Lung (tissue), 12 donors: ENCODE data around the gene ERC2. TPM values are rescaled to one million over a fixed set of nuclear protein-coding genes. Genes with fewer than 3 reads are reported as not detected.

Source experiments
- ATAC-seq: fragments of 200-7000 bp; cut with Tn5 transposase; one replicate; pipeline ENCODE4 v1.9.1; 2020; ENCODE audit warnings: moderate number of reproducible peaks; ENCODE audit not compliant: insufficient read depth, low FRiP score
- DNase-seq, 3 donors: peaks; one replicate each; pipeline ENCODE4 v3.0.0-alpha.2; 2013 to 2017
- H3K27ac ChIP-seq, 2 donors: one replicate each; pipeline ENCODE4 v1.5.1; 2013; ENCODE audit warnings: mild to moderate bottlenecking in 2 of 2, moderate library complexity in 2 of 2, control low read depth in 1 of 2, inconsistent platforms in 1 of 2, low read depth in 1 of 2, low read length in 1 of 2
- H3K27me3 ChIP-seq, 3 donors: one replicate each; pipeline ENCODE4 v1.5.1; 2013; ENCODE audit warnings: low read length in 2 of 3; ENCODE audit not compliant: control insufficient read depth in 3 of 3, insufficient read depth in 3 of 3
- H3K36me3 ChIP-seq, 4 donors: one replicate each; pipeline ENCODE4 v1.5.1; 2013; ENCODE audit warnings: low read length in 4 of 4, mild to moderate bottlenecking in 1 of 4, moderate library complexity in 1 of 4; ENCODE audit not compliant: control insufficient read depth in 4 of 4, insufficient read depth in 4 of 4
- H3K4me1 ChIP-seq, 5 donors: one replicate each; pipeline ENCODE4 v1.5.1; 2013; ENCODE audit warnings: low read length in 5 of 5, mild to moderate bottlenecking in 2 of 5, moderate library complexity in 1 of 5; ENCODE audit not compliant: control insufficient read depth in 5 of 5, insufficient read depth in 5 of 5
- H3K4me3 ChIP-seq: one replicate; pipeline ENCODE4 v1.5.1; 2013; ENCODE audit warnings: mild to moderate bottlenecking, control low read depth, moderate library complexity
- H3K9ac ChIP-seq, 2 donors: one replicate each; pipeline ENCODE4 v1.5.1; 2013; ENCODE audit warnings: low read length in 2 of 2, control low read depth in 1 of 2; ENCODE audit not compliant: insufficient read depth in 1 of 2
- H3K9me3 ChIP-seq, 4 donors: one replicate each; pipeline ENCODE4 v1.5.1; 2013; ENCODE audit warnings: low read length in 3 of 4, mild to moderate bottlenecking in 1 of 4, moderate library complexity in 1 of 4; ENCODE audit not compliant: control insufficient read depth in 4 of 4, insufficient read depth in 3 of 4
- WGBS, 2 donors: extraction: QIAGEN DNeasy Blood & Tissue Kit; methylation state at CpG; one replicate each; pipeline ENCODE4 v1.1.7; 2013; 5-methylcytosine and 5-hydroxymethylcytosine counted together
- polyA plus RNA-seq, 2 donors: library from polyadenylated mRNA; stranded (reverse); fragments of 200-250 nt; gene quantifications; one replicate each; pipeline ENCODE4 v1.2.1, GENCODE V29; 2013
- total RNA-seq, 2 donors: library from RNA; depleted of rRNA in 1 of 2; stranded (reverse); fragments of >200 nt in 1 of 2; gene quantifications; one replicate each; pipeline ENCODE4 v1.2.1, GENCODE V29; 2014 to 2021
- TF ChIP-seq, protein P1 (sequence below): IDR thresholded peaks from 2 replicates; pipeline ENCODE4 v1.5.1; 2012; ENCODE audit warnings: mild to moderate bottlenecking; ENCODE audit errors: control extremely low read depth, extremely low read depth
- donor health status: control.
- donor health status: control.
- donor health status: Bipolar disorder and iron deficiency.
- donor health status: healthy.
- donor health status: DM: yes; HTN: yes; CAD: no.

ERC2 gene
- total and polyA plus RNA-seq, 4 donors: 0.20 to 3.5 (median 0.97) TPM

DNA sequence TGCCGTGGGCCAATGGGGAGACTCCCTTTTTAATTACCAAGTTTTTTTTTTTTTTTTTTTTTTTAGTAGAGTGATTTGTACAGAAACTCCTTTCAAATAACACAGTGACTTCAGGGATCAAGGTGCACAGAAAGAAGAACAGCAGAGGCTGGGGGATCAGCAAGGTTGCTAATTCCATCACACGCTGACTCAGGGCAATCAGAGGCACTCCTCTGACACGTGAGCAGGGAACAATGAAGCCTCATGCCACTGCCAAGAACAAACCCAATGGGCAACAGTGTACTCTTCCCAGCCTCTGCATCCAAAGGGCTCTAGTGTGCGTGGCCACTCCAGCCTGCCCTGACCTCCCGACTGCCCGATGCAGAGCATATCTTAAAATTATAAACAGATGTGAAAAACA lies 794.5 kb downstream of the ERC2 start:
- Histone ChIP-seq H3K4me1 (peaks cover 0 to 2% (median 0%) of the 10 kb centered on the region in 5 donors), H3K9ac (no peak overlapping the region), H3K9me3 (peaks cover 0 to 1% (median 0%) of the 10 kb centered on the region in 4 donors), H3K27me3 (no peaks in the 10 kb centered on the region), H3K4me3 (no peak overlapping the region), H3K36me3 (no peaks in the 10 kb centered on the region), H3K27ac (no peak overlapping the region)
- ATAC-seq: no peak
- TF ChIP-seq, protein P1, sequence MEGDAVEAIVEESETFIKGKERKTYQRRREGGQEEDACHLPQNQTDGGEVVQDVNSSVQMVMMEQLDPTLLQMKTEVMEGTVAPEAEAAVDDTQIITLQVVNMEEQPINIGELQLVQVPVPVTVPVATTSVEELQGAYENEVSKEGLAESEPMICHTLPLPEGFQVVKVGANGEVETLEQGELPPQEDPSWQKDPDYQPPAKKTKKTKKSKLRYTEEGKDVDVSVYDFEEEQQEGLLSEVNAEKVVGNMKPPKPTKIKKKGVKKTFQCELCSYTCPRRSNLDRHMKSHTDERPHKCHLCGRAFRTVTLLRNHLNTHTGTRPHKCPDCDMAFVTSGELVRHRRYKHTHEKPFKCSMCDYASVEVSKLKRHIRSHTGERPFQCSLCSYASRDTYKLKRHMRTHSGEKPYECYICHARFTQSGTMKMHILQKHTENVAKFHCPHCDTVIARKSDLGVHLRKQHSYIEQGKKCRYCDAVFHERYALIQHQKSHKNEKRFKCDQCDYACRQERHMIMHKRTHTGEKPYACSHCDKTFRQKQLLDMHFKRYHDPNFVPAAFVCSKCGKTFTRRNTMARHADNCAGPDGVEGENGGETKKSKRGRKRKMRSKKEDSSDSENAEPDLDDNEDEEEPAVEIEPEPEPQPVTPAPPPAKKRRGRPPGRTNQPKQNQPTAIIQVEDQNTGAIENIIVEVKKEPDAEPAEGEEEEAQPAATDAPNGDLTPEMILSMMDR: no peak
- 67 to 76% methylated on average over 6 of the region's 6 CpGs for WGBS, 2 donors
- DNase-seq: no peak

DNA sequence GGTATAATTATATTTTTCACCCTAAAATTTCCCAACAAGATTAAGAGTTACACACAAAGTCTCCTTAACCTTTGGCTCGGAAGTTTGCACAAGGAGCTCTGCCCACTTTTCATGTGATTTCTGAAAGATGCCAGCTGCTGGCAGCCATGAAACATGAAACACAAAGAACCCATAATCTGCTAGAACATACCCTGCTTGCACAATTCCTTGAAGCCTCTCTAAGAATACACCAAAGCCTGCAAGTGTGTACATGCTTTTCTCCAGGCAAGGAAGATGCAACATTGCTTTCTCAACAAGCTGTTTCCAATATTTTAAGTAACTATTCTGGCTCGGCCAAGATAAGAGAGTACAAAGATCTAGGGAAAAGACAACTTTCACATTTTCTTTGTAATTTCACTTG lies 799.1 kb downstream of the ERC2 start:
- no peak overlapping the region for H3K27ac ChIP-seq
- WGBS, 2 donors: 73 to 76% methylated on average over 2 of the region's 2 CpGs
- H3K9ac ChIP-seq: no peak overlapping the region
- H3K9me3 ChIP-seq: peaks cover 0 to 1% (median 0%) of the 10 kb centered on the region in 4 donors
- ATAC-seq (no peak), DNase-seq (no peak)
- H3K4me1 ChIP-seq: no peaks in the 10 kb centered on the region
- no peaks in the 10 kb centered on the region for H3K27me3 ChIP-seq
- H3K36me3 ChIP-seq: no peaks in the 10 kb centered on the region
- no peak overlapping the region for H3K4me3 ChIP-seq
- TF ChIP-seq, protein P1: no peak

DNA sequence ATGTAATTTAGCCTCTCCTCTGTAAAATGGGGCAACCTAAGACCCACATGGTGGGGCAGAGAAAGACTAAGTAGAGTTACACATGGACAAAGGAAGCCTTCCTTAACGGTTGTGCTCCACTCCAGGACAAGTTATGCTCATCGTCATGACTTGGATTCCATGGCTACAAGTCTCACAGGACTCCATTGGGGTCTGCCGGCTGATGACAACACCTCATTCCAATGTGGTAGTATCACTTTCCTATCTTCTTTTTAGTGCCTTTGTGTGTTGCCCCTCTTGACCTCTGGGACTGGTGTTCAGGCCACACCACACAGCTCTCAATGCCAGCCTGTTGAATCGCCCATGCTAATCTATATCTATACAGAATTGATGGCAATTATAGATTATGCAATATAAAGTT lies 799.9 kb downstream of the ERC2 start:
- TF ChIP-seq, protein P1: no peak

DNA sequence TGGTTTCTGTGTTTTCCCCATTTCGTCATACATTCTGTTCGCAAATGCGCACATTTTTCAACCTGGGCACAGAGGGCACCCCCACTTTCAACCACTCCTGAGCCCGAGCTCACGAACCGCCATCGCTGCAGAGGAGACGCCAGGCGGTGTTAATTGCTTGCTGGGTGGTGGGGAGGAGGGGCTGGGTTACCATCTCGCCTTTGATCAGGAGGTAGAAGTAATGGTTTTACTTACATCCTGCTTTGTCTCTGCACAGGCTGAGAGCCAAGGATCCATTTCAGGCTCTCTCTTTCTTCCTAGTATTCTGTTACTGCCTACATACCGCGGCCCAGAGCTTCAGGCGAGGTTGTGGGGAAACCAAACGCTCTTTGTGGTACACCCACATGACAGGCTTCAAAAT lies 803.9 kb downstream of the ERC2 start:
- H3K27ac ChIP-seq: no peak overlapping the region
- TF ChIP-seq, protein P1: no peak
- H3K27me3 ChIP-seq: no peaks in the 10 kb centered on the region
- no peak overlapping the region for H3K9ac ChIP-seq
- H3K4me1 ChIP-seq: no peaks in the 10 kb centered on the region
- DNase-seq (no peak), ATAC-seq (no peak)
- no peaks in the 10 kb centered on the region for H3K9me3 ChIP-seq
- WGBS, 2 donors: 80 to 84% methylated on average over 14 of the region's 14 CpGs
- H3K4me3 ChIP-seq: no peak overlapping the region
- no peaks in the 10 kb centered on the region for H3K36me3 ChIP-seq

More for the DNA sequence above, 799.9 kb downstream of the ERC2 start:
- Histone ChIP-seq H3K27ac (no peak overlapping the region), H3K4me3 (no peak overlapping the region), H3K36me3 (no peaks in the 10 kb centered on the region), H3K9ac (no peak overlapping the region), H3K27me3 (no peaks in the 10 kb centered on the region), H3K4me1 (no peaks in the 10 kb centered on the region), H3K9me3 (peaks cover 0 to 1% (median 0%) of the 10 kb centered on the region in 4 donors)
- ATAC-seq (no peak), DNase-seq (no peak)
- 83 to 91% methylated on average over 4 of the region's 4 CpGs for WGBS, 2 donors
